Activated CD8-positive, alpha-beta memory T cell treated with anti-CD3 and anti-CD28 coated beads, Interleukin-2, amount 50 U/mL, for 1 hour (primary cell): ENCODE measurements around the gene TP63.

ENCODE experiments used
- DNase-seq: peaks from one replicate; pipeline ENCODE4 v3.0.0-alpha.2; 2020; ENCODE audit errors: extremely low read depth

TP63 gene

DNA sequence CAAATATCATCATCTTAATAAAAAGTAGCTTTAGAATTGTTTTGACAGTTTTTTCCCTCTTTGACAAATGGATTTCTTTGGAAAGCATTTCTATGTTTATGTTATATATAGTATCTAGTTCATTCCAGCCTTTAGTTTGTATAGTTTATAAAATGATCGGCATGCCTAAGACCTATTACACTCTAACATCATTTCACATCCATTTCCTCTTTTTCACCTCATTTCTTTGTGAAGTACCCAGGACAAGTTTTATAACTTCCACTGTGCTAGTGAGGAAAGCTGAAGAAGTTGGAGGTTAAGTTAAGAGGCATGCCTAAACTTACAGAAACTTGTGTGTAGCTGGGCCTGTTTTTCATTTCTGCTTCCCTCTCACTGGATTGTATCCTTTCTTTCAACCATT, 178.4 kb downstream of the TP63 start:
- DNase-seq, result no peak

DNA sequence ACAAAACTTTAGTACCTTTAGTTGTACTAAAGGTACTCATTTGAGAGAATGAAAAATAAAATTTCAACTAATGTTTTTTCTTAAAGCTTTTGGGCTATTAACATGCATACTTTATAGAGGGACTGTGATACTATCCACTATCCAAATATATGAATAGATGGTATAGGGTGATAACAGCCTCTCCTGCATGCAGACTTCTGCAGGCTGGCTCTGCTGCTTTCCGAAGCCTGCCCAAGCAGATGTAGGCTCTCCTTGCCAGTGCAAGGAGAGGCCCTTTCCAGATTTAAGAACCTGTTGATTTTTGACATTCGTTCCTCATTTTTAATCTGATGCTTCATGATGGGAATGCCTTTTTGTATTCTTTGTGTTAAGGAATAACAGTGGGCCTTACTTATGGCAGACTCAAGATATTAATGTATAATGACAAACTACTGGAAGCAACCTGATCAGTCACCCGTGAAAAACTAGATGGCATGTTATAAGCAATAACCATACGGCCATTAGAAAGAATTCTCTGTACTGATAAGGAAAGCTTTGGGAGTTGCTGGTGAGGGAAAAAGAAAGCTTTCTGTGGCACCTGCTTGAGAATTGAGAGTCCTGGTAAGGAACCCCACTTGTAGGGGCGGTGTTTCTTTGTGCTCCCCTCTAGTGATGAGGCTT, 181.7 kb downstream of the TP63 start:
- no peak for DNase-seq

DNA sequence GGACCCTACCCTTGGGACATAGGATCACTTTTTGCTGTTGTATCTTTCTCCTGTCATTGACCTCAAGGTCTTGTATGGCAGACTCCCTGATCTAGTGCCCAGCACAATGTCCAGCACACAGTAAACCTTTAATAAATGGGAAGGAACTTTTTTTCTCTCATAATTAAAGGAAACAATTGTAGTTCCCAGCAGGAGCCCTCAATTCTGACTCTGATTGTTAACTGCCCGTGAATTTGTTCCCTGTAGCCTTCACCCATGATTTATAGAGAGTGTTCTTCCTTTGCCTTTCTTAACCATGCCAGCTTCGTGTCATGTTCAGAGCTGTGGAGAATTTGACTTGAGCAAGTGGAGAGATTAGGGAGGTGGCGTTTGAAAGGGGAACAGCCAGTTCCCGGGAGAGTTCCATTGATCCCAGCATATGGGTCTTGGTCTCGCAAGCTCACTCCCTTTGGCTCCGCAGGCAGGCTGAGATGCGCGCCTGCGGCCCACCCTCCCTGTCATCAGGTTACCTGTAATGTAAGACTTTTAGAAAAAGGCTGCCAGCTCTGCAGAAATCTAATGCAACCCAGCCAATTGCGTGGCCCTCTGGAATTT, 182.6 kb downstream of the TP63 start:
- DNase-seq, result no peak

DNA sequence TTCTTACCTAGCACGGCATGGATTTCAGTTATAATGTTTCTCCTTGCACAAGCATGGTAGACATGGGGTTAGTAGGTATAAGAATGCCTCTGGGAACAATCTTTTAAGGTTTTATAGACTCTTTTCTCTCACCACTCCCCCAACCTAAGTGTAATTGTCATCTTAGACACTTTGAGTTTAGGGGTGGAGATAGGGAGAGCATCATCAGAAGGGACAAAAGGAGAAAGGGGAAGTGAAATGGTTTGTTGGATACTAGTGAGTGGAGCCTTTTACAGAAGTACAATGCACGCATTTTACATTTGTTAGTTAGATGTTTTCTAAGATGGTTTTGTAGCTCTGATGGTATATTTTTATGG, 189.2 kb downstream of the TP63 start:
- no peak for DNase-seq

DNA sequence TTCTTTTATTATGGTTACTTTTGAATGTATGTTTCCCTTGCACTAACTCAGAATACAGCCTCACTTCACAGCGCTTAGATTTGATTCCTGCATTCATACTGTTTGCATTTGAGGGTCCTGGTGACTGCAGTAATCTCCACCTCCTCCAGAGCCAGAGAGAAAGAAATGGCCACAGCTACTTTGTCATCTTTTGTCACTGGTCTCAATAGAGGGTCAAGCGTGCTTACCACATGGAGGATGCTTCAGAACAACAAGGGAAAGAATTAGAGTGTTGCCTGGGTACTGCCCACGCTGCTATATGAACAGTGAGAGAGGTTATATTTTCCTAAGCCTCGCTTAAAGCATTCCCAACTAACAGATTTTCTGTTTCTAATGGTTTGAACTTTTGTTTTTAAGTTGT, 190.1 kb downstream of the TP63 start:
- DNase-seq, result no peak

GRCh38 chr3:189822726-189823125, 191.5 kb downstream of the TP63 start:
- DNase-seq, result no peak

GRCh38 chr3:189824629-189825312, 193.6 kb downstream of the TP63 start:
- no peak for DNase-seq

DNA sequence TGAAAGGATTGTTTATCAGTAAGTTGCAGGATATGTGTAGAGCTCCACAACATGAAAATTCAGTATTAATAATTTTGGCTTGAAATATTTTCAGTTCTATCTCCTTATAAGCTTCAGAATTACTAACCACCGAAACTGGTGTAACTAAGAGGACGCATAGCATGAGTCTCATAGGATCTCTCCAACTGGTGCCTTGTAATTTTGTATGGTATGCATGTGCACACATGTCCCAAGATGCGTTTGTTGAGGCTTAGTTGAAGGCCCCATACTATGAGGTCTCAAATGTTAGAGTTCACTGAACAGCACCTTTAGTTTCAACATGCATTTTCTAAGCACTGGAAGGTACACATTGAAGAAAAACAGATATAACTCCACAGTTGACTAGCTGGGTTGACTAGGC, 195.4 kb downstream of the TP63 start:
- no peak for DNase-seq

GRCh38 chr3:189827108-189827507, 195.9 kb downstream of the TP63 start:
- no peak for DNase-seq

DNA sequence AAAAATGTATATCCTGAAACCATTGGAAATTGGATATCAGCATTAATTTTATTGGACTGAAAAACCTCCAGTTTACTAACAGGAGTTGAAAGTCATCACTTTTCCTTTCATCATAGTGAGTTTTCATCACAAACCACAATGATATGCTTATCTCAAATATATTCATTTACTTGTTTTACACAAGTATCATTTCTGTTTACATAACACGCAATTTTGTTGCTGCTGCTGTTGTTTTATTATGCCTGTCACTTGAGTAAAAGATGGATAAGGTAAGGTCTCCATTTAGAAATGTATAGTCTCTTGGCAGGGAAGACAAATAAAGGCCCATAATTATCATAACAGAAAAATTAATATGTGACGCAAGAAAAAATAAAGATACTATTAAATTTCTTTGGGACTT, 199.2 kb downstream of the TP63 start:
- no peak for DNase-seq

DNA sequence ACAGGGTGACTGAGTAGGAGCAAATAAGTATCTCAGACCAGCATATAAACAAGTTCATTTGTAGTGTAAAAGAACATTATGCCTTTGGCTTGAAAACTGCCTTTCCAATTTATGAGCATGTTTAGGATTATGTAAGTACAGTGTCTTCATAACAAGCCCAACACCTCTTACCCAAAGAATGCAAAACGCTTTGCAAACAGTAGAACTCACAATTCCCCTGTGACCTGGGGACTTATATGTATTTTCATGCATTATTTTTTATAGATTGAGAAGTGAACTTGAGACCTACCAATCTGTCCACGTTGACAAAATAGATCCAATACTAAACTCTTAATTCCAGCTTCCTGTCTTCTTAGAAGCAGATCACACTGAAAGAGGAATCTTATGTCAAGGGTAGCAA, 202.1 kb downstream of the TP63 start:
- DNase-seq, result no peak

DNA sequence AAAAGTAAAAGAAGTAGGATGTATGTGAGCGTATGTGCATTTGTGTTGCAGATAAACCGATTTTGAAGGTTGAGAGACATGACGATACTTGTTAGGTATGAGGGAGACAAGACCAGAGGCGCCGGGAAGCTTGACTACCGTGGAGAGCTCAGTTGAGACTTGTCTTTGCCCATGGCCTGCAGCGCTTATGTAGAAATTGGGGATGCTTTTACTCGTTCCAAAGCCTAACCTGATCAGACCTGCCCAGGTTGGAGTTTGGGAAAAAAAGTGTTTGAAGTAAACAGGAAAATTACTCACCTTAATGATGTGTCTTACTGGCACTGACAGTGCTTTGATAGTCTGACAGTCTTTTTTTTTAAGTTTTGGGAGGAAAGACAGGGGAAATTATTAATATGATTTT, 202.8 kb downstream of the TP63 start:
- no peak for DNase-seq

DNA sequence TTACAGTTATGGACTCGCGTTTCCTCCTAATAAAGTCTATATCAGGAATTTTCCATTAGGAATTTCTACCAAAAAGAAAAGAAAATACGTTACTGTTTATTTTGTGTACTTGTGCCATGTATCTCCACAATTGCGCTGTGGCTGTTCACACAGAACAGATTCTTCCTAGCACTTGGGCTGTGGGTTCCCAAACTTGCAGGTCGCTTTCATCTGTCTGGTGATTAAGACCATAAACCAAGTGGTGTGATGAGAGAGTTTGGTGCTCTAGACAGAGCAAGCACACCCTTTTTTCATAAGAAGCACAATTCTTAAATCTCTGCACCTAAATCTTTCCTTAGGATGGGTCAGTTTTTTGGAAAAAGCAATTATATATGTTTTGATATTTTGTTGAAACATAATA, 203.3 kb downstream of the TP63 start:
- DNase-seq, result no peak

DNA sequence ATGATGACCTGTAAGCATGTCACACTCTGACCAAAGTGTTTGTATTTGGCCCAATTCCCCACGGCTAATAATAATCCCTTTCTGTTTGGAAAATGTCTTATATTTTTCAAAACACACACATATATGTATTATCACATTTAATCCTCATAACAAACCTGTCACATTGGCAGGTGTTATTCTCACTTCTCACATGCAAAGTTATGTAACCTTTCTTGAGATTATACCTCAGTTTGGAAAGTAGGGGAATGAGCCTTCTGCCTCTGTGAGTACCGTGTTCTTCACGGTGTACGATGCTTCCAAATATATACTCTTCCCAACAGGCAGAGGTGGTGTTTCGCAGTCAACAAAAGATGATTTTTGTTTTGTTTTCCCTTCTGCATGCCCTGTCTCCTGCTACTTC, 205.6 kb downstream of the TP63 start:
- no peak for DNase-seq

DNA sequence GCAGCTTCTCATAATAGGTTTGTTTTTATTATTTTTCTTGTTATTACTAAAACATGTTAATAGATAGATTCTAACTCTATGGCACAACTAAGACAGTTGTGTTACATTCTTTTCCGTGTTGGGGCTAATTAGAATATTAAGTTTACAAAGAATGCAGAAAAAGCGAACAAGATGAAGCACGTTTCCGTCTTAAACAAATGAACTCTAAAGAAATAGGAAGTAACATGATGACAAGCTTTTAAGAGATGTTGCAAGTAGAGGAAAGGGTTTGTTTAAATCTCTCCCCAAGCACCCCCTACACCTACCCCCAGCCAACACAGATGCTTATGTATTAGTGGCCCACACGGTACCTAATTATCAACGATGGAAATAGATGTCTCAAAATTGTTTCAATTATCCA, 207.1 kb downstream of the TP63 start:
- no peak for DNase-seq

DNA sequence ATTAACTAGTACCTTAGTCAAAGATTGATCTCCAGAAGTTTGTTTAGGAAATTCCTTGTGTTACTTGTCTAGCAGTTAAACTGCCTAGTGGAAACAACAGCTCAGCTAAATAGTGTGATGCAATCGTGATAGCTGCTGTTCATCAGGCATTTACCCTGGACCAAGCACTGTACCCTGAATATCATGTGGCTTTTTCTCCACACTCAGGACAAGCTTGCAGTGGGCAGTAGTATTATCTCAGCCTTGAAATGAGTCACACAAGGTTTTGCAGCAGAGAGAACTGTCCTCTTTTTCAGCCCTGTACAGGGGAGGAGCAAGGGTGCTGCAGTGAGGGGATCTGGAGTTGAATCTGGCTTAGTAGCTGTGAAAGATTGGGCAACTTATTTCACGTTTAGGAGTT, 208.4 kb downstream of the TP63 start:
- no peak for DNase-seq

- no peak for DNase-seq
These were observed 210.4 kb downstream of the TP63 start for GRCh38 chr3:189841473-189842205.

DNA sequence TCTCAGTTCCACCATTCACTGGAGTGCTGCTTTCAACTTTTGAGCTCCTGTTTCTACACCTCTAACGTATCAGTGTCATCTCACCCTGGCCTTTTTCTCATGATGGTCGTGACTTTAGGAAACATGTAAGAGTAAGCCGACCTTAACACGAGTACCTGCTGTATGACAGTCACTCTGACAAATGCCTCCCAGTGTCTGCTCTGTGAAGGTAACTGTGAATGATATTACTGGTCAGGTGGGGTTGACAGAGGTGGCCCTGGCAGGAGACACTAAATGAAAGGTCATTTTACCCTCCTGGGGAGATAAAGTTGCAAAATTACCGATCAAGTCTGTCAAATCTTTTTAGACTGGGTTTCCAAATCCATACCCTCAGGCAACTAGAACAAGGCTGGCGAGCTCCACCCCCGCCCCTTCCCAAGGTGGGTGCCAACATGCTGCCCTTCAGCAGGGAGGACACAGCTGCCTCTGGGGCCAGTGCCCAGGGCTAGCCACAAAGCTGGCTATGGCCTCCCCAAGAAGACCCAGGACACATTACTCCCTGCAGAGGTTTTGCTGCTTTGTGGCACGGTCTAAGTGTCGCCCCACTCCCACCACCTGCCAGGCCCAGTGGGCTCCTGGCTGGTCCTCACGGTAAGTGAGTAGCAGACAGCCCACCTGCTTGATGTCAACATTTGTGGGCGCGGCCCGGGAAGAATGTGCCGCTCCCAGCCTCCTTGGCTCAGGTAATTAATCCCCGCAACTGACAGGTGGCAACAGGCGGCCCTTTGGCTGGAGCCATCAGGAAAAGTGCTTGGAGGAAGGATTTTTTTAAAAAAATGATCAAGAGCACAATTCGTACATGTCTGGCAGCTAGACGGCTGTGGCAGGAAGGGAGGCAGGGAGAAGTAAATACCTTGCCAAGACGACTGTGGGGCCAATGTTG, 211.8 kb downstream of the TP63 start:
- DNase-seq, result no peak

DNA sequence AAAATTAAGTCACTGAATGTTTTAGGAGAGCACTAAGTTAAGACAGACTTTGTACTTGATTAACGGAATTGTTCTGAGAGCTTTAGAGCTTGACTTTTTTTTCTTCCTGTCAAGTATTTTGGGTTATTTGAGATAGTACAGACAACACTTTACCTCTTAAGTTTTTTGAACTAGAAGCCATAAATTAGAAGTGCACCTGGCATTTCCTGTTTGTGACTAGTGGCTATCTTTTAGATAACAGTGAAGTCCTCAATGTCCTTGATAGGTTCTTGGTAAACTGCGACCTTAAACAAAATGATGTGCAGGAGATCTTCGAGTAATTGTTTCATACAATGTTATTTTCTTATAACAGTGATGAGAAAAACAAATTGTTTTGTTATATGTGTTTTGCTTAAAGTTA, 213.9 kb downstream of the TP63 start:
- DNase-seq, result no peak

DNA sequence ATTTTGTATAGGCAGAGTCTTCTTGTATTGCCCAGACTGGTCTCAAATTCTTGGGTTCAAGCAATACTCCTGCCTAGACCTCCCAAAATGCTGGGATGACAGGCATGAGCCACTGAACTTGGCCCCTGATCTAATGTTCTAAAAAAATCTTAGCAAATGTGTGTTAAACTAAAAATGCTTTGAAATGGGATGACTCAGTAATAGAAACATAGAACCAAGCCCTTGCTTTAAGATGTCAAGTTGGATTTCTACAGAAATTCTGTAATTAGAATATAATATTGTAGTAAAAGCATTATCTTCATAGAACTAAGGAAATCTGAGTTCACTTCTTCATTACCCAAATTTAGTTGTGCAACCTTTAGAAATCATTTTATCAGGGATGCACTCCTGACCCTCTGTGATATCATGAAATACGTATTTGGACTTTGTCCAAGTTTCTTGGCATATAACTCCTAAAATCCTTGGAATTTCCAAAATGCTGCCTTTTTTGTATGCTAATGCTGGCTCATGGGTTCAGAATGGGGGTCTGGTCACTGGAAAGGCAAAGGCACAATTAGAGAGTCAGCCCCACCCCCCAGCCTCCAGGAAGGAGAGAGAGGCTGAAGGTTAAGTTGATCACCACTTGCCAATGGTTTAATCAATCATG, 217.3 kb downstream of the TP63 start:
- no peak for DNase-seq

GRCh38 chr3:189849262-189849661, 218.1 kb downstream of the TP63 start:
- no peak for DNase-seq
